ENCODE measurements around the gene FAT3.

- no peak for TF ChIP-seq MYC (IDR thresholded peaks at IDR 0.05; ENCODE audit: low read depth, low read length)
- TF ChIP-seq POLR2A (IDR thresholded peaks at IDR 0.05; ENCODE audit: low read depth, low read length), result no peak
- no peak for TF ChIP-seq MAX (IDR thresholded peaks at IDR 0.05; ENCODE audit: insufficient read depth, insufficient read length)
- TF ChIP-seq EZH2 (IDR thresholded peaks at IDR 0.05; ENCODE audit: borderline replicate concordance, low read depth, low read length, severe bottlenecking), result no peak
- no peak for TF ChIP-seq CTCF (IDR thresholded peaks at IDR 0.05; ENCODE audit: extremely low read depth in 1 of 2, insufficient read depth in 1 of 2, low read depth in 1 of 2, low read length in 2 of 2)
- TF ChIP-seq GATA2 (IDR thresholded peaks at IDR 0.05; ENCODE audit: insufficient read depth, insufficient read length, low read depth, low read length), result no peak
- no peak for TF ChIP-seq POLR2AphosphoS5 (IDR thresholded peaks at IDR 0.05; ENCODE audit: insufficient read depth, low read depth, low read length)
- no peak for TF ChIP-seq JUN (IDR thresholded peaks at IDR 0.05; ENCODE audit: borderline replicate concordance, insufficient read depth, insufficient read length, low read depth)
- TF ChIP-seq FOS (IDR thresholded peaks at IDR 0.05; ENCODE audit: borderline replicate concordance, insufficient read depth, low read length), result no peak
Measured at GRCh38 chr11:92180664-92181251, 43.9 kb upstream of the FAT3 start.

Data from endothelial cell of umbilical vein (primary cell).